GM12878 (cell line): Measurements from ENCODE around the gene TCEANC. TPM values are rescaled to one million over a fixed set of nuclear protein-coding genes. Genes with fewer than 3 reads are reported as not detected.

ENCODE experiments used
- BHLHE40 ChIP-seq, 2 experiments: fragments of 450-650 bp in 1 of 2; IDR thresholded peaks; 2 replicates each; pipeline ENCODE4 v1.6.1; 2011 to 2017; ENCODE audit warnings: low read depth in 2 of 2, borderline replicate concordance in 1 of 2, improper control_type of control experiment in 1 of 2, low read length in 1 of 2, mild to moderate bottlenecking in 1 of 2
- CHD1 ChIP-seq: IDR thresholded peaks from 2 replicates; pipeline ENCODE4 v1.6.1; 2012; ENCODE audit warnings: low read depth, low read length, improper control_type of control experiment
- DPF2 ChIP-seq: fragments of 450-650 bp; IDR thresholded peaks from 2 replicates; pipeline ENCODE4 v1.6.1; 2017; ENCODE audit warnings: mild to moderate bottlenecking
- EP300 ChIP-seq, 2 experiments: fragments of 150-350 bp in 1 of 2; IDR thresholded peaks; 2 replicates each; pipeline ENCODE4 v1.6.1; 2011 to 2012; ENCODE audit warnings: low read depth in 2 of 2, low read length in 2 of 2, borderline replicate concordance in 1 of 2, improper control_type of control experiment in 1 of 2, inconsistent platforms in 1 of 2; ENCODE audit not compliant: control insufficient read depth in 1 of 2
- IKZF2 ChIP-seq, 2 experiments: fragments of 450-650 bp; IDR thresholded peaks; 2 replicates each; pipeline ENCODE4 v1.6.1; 2017; ENCODE audit warnings: mild to moderate bottlenecking in 2 of 2, moderate library complexity in 2 of 2
- IRF4 ChIP-seq: IDR thresholded peaks from 2 replicates; pipeline ENCODE4 v1.6.1; 2011; ENCODE audit warnings: low read depth, low read length
- NBN ChIP-seq: fragments of 450-650 bp; IDR thresholded peaks from 2 replicates; pipeline ENCODE4 v1.6.1; 2016
- NFYA ChIP-seq: IDR thresholded peaks from 2 replicates; pipeline ENCODE4 v1.6.1; 2011; ENCODE audit warnings: low read depth, mild to moderate bottlenecking, low read length, improper control_type of control experiment, borderline replicate concordance
- NR2C2 ChIP-seq: IDR thresholded peaks from 2 replicates; pipeline ENCODE4 v1.6.1; 2011; ENCODE audit warnings: borderline replicate concordance, low read depth; ENCODE audit not compliant: control insufficient read depth, insufficient read length
- SMAD1 ChIP-seq: fragments of 450-650 bp; IDR thresholded peaks from 2 replicates; pipeline ENCODE4 v1.6.1; 2018; ENCODE audit warnings: mild to moderate bottlenecking, low read depth; ENCODE audit not compliant: partially characterized antibody
- SUZ12 ChIP-seq: fragments of 200-600 bp; sonication (generic); IDR thresholded peaks from one replicate; pipeline ENCODE4 v1.6.1; 2018; ENCODE audit warnings: antibody characterized with exemption, mild to moderate bottlenecking; ENCODE audit not compliant: unreplicated experiment
- ZSCAN29 ChIP-seq: fragments of 450-650 bp; IDR thresholded peaks from 2 replicates; pipeline ENCODE4 v1.6.1; 2017; ENCODE audit warnings: mild to moderate bottlenecking, moderate library complexity
- polyA plus RNA-seq, 11 experiments: library from polyadenylated mRNA; depleted of rRNA in 4 of 11; unstranded in 6 of 11; stranded (reverse) in 5 of 11; fragments of >200 nt; fragmentation: Nextera tagmentation in 4 of 11; fragmentation: Illumina TruSeq in 1 of 11; extraction: Ambion mirVana in 4 of 11; extraction: Trizol in 1 of 11; gene quantifications; 1 replicate in 1 of 11; 2 replicates in 10 of 11; pipeline versions ENCODE4 v1.2.1 to v1.2.3, GENCODE V29; 2011 to 2016; ENCODE audit warnings: inconsistent platforms in 2 of 11, missing spikeins in 2 of 11, low read depth in 1 of 11
- total RNA-seq, 4 experiments: library from RNA; depleted of rRNA in 3 of 4; stranded (reverse); fragments of >200 nt in 3 of 4; fragmentation: Illumina TruSeq in 1 of 4; extraction: Trizol in 1 of 4; gene quantifications; 2 replicates each; pipeline versions ENCODE4 v1.2.1 to v1.2.3, GENCODE V29; 2013 to 2021
- TF ChIP-seq, protein P1 (sequence below): fragments of 450-650 bp; IDR thresholded peaks from 2 replicates; pipeline ENCODE4 v1.6.1; 2017; ENCODE audit warnings: mild to moderate bottlenecking, low read depth, inconsistent platforms; ENCODE audit not compliant: poor library complexity, severe bottlenecking
- TF ChIP-seq, protein P2 (sequence below): fragments of 450-650 bp; IDR thresholded peaks from 2 replicates; pipeline ENCODE4 v1.6.1; 2016; ENCODE audit warnings: mild to moderate bottlenecking
- TF ChIP-seq, protein P3 (sequence below): fragments of 450-650 bp; IDR thresholded peaks from 2 replicates; pipeline ENCODE4 v1.6.1; 2017; ENCODE audit warnings: borderline replicate concordance
- TF ChIP-seq, protein P4 (sequence below): IDR thresholded peaks from 2 replicates; pipeline ENCODE4 v1.6.1; 2012; ENCODE audit warnings: improper control_type of control experiment, low read depth, low read length; ENCODE audit not compliant: insufficient replicate concordance
- TF ChIP-seq, protein P5 (sequence below): fragments of 450-650 bp; IDR thresholded peaks from 2 replicates; pipeline ENCODE4 v1.6.1; 2017; ENCODE audit warnings: low read depth, mild to moderate bottlenecking, moderate library complexity

TCEANC gene
- total and polyA plus RNA-seq, 10 of the 15 experiments (the other 5 are each of a cell fraction or from before 2014, with no cell fraction given): 1.1 to 4.9 (median 2.9) TPM

DNA sequence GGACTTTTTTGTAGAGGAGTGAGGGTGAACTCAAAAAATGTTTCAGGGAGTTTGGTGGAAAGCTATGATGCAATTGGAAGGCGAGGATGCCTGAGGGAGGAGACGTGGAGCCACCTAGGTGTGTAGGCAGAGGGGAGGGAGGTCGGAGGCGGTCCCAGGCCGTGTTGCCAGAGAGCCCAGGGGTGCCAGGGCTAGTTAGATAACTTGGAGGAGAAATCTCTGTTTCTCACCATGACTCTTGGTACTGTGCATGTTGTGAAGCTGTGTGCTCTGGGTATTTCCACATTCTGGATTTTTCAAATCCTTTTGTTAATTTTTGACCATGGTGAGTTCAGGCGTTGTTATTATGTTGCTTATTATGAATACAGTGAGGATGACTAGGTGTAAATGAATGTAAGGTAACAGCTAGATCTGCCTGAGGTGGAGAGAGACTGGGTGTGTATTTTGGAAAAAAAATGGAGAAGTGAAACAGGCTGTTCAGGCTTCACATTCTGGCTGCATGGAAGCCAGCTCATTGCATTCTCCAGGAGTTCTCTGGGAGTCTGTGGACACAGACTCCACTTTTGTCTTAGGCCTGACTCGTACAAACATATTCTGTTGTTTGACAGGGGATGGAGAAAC is 40.5 kb downstream of the TCEANC start (continued):
- TF ChIP-seq, protein P1, sequence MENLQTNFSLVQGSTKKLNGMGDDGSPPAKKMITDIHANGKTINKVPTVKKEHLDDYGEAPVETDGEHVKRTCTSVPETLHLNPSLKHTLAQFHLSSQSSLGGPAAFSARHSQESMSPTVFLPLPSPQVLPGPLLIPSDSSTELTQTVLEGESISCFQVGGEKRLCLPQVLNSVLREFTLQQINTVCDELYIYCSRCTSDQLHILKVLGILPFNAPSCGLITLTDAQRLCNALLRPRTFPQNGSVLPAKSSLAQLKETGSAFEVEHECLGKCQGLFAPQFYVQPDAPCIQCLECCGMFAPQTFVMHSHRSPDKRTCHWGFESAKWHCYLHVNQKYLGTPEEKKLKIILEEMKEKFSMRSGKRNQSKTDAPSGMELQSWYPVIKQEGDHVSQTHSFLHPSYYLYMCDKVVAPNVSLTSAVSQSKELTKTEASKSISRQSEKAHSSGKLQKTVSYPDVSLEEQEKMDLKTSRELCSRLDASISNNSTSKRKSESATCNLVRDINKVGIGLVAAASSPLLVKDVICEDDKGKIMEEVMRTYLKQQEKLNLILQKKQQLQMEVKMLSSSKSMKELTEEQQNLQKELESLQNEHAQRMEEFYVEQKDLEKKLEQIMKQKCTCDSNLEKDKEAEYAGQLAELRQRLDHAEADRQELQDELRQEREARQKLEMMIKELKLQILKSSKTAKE: no peak
- TF ChIP-seq CHD1 (no peak), NFYA (no peak), IKZF2 (IDR thresholded peaks at IDR 0.05) (peak; percentile 73 to 80), SUZ12 (no peak), NBN (no peak), BHLHE40 (IDR thresholded peaks at IDR 0.05; ENCODE audit: borderline replicate concordance in 1 of 2, low read depth in 2 of 2, low read length in 1 of 2) (no peak), DPF2 (0 out of 2 replicates have a peak, but pooled peaks have one; percentile 24), EP300 (IDR thresholded peaks at IDR 0.05; ENCODE audit: borderline replicate concordance in 1 of 2, control insufficient read depth in 1 of 2, low read depth in 2 of 2, low read length in 2 of 2) (0 out of 4 replicates have a peak, but pooled peaks of 1 of the 2 experiments have one; percentile 25), NR2C2 (no peak), SMAD1 (no peak), ZSCAN29 (no peak), IRF4 (0 out of 2 replicates have a peak, but pooled peaks have one; percentile 28)
- TF ChIP-seq, protein P2, sequence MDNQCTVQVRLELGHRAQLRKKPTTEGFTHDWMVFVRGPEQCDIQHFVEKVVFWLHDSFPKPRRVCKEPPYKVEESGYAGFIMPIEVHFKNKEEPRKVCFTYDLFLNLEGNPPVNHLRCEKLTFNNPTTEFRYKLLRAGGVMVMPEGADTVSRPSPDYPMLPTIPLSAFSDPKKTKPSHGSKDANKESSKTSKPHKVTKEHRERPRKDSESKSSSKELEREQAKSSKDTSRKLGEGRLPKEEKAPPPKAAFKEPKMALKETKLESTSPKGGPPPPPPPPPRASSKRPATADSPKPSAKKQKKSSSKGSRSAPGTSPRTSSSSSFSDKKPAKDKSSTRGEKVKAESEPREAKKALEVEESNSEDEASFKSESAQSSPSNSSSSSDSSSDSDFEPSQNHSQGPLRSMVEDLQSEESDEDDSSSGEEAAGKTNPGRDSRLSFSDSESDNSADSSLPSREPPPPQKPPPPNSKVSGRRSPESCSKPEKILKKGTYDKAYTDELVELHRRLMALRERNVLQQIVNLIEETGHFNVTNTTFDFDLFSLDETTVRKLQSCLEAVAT: no peak
- TF ChIP-seq, protein P3, sequence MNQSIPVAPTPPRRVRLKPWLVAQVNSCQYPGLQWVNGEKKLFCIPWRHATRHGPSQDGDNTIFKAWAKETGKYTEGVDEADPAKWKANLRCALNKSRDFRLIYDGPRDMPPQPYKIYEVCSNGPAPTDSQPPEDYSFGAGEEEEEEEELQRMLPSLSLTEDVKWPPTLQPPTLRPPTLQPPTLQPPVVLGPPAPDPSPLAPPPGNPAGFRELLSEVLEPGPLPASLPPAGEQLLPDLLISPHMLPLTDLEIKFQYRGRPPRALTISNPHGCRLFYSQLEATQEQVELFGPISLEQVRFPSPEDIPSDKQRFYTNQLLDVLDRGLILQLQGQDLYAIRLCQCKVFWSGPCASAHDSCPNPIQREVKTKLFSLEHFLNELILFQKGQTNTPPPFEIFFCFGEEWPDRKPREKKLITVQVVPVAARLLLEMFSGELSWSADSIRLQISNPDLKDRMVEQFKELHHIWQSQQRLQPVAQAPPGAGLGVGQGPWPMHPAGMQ: no peak
- TF ChIP-seq, protein P4, sequence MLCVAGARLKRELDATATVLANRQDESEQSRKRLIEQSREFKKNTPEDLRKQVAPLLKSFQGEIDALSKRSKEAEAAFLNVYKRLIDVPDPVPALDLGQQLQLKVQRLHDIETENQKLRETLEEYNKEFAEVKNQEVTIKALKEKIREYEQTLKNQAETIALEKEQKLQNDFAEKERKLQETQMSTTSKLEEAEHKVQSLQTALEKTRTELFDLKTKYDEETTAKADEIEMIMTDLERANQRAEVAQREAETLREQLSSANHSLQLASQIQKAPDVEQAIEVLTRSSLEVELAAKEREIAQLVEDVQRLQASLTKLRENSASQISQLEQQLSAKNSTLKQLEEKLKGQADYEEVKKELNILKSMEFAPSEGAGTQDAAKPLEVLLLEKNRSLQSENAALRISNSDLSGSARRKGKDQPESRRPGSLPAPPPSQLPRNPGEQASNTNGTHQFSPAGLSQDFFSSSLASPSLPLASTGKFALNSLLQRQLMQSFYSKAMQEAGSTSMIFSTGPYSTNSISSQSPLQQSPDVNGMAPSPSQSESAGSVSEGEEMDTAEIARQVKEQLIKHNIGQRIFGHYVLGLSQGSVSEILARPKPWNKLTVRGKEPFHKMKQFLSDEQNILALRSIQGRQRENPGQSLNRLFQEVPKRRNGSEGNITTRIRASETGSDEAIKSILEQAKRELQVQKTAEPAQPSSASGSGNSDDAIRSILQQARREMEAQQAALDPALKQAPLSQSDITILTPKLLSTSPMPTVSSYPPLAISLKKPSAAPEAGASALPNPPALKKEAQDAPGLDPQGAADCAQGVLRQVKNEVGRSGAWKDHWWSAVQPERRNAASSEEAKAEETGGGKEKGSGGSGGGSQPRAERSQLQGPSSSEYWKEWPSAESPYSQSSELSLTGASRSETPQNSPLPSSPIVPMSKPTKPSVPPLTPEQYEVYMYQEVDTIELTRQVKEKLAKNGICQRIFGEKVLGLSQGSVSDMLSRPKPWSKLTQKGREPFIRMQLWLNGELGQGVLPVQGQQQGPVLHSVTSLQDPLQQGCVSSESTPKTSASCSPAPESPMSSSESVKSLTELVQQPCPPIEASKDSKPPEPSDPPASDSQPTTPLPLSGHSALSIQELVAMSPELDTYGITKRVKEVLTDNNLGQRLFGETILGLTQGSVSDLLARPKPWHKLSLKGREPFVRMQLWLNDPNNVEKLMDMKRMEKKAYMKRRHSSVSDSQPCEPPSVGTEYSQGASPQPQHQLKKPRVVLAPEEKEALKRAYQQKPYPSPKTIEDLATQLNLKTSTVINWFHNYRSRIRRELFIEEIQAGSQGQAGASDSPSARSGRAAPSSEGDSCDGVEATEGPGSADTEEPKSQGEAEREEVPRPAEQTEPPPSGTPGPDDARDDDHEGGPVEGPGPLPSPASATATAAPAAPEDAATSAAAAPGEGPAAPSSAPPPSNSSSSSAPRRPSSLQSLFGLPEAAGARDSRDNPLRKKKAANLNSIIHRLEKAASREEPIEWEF: no peak
- TF ChIP-seq, protein P5, sequence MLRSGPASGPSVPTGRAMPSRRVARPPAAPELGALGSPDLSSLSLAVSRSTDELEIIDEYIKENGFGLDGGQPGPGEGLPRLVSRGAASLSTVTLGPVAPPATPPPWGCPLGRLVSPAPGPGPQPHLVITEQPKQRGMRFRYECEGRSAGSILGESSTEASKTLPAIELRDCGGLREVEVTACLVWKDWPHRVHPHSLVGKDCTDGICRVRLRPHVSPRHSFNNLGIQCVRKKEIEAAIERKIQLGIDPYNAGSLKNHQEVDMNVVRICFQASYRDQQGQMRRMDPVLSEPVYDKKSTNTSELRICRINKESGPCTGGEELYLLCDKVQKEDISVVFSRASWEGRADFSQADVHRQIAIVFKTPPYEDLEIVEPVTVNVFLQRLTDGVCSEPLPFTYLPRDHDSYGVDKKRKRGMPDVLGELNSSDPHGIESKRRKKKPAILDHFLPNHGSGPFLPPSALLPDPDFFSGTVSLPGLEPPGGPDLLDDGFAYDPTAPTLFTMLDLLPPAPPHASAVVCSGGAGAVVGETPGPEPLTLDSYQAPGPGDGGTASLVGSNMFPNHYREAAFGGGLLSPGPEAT: peak; percentile 14; the same call in 1 of the 2 replicates
